Gastroesophageal sphincter (tissue), 4 donors: ENCODE data around the gene OTOG. TPM values are rescaled to one million over a fixed set of nuclear protein-coding genes. Genes with fewer than 3 reads are reported as not detected.

Experiments
- ATAC-seq: fragments of 150-250 bp; one replicate; pipeline ENCODE4 v1.9.1; 2016; ENCODE audit warnings: mild to moderate bottlenecking, moderate library complexity
- H3K27ac ChIP-seq, 4 donors: fragments of 200-600 bp; sonication (generic) in 3 of 4; 1 replicate in 3 of 4; 2 replicates in 1 of 4; pipeline ENCODE4 v1.5.1; 2016 to 2019
- H3K27me3 ChIP-seq: fragments of 200-600 bp; sonication (generic); one replicate; pipeline ENCODE4 v1.5.1; 2019
- H3K36me3 ChIP-seq, 2 donors: fragments of 200-600 bp; sonication (generic); one replicate each; pipeline ENCODE4 v1.5.1; 2019; ENCODE audit warnings: control low read depth in 1 of 2
- H3K4me1 ChIP-seq, 3 donors: fragments of 200-600 bp; sonication (generic); 1 replicate in 2 of 3; 2 replicates in 1 of 3; pipeline ENCODE4 v1.5.1; 2016 to 2019; ENCODE audit warnings: control low read depth in 2 of 3
- H3K4me3 ChIP-seq, 2 donors: fragments of 200-600 bp; sonication (generic); one replicate each; pipeline ENCODE4 v1.5.1; 2019; ENCODE audit warnings: mild to moderate bottlenecking in 1 of 2, moderate library complexity in 1 of 2
- H3K9me3 ChIP-seq, 3 donors: fragments of 200-600 bp; sonication (generic); one replicate each; pipeline ENCODE4 v1.5.1; 2017 to 2019; ENCODE audit warnings: control low read depth in 2 of 3
- CTCF ChIP-seq, 4 experiments: fragments of 200-600 bp in 2 of 4; fragments of 450-650 bp in 2 of 4; sonication (generic) in 1 of 4; IDR thresholded peaks; one replicate each; pipeline ENCODE4 v1.5.1; 2017 to 2019; ENCODE audit warnings: antibody characterized with exemption in 4 of 4, mild to moderate bottlenecking in 2 of 4, moderate library complexity in 2 of 4
- EP300 ChIP-seq: sonication (generic); formaldehyde crosslinking; IDR thresholded peaks from one replicate; pipeline ENCODE4 v1.6.1; 2017; ENCODE audit warnings: antibody characterized with exemption, mild to moderate bottlenecking
- POLR2A ChIP-seq, 2 donors: fragments of 450-650 bp; IDR thresholded peaks; one replicate each; pipeline ENCODE4 v1.6.1; 2017; ENCODE audit warnings: antibody characterized with exemption in 2 of 2, mild to moderate bottlenecking in 2 of 2, moderate library complexity in 1 of 2
- POLR2AphosphoS5 ChIP-seq: sonication (generic); formaldehyde crosslinking; IDR thresholded peaks from one replicate; pipeline ENCODE4 v1.6.1; 2017; ENCODE audit warnings: antibody characterized with exemption
- WGBS, 2 donors: methylation state at CpG; one replicate each; pipeline ENCODE4 v1.1.5; 2018; ENCODE audit warnings: low coverage in 1 of 2; 5-methylcytosine and 5-hydroxymethylcytosine counted together
- total RNA-seq, 4 donors: library from RNA; depleted of rRNA; stranded (reverse); fragments of >200 nt; gene quantifications; one replicate each; pipeline ENCODE4 v1.1.0, GENCODE V29; 2016

Gene OTOG
- total RNA-seq, 4 donors from 2014 or later = not detected

- H3K4me3 ChIP-seq = no peak overlapping the region
- H3K27me3 ChIP-seq = peaks cover 16% of the 10 kb centered on the region
- H3K27ac ChIP-seq = no peak overlapping the region
- no peaks in the 10 kb centered on the region for H3K9me3 ChIP-seq
- 74 to 87% methylated on average over 3 to 9 of the region's 20 CpGs for WGBS, 2 donors
- ATAC-seq = no peak
- TF ChIP-seq POLR2AphosphoS5 (no peak), POLR2A (IDR thresholded peaks at IDR 0.05) (no peak), EP300 (no peak), CTCF (IDR thresholded peaks at IDR 0.05) (no peak)
- no peaks in the 10 kb centered on the region for H3K4me1 ChIP-seq
- H3K36me3 ChIP-seq = no peaks in the 10 kb centered on the region
Observed at GRCh38 chr11:17607591-17608570, 60.8 kb downstream of the OTOG start.

- no peak overlapping the region for H3K27ac ChIP-seq
- WGBS, 2 donors = 80 to 92% methylated on average over 5 to 6 of the region's 6 CpGs
- H3K4me1 ChIP-seq = no peaks in the 10 kb centered on the region
- peaks cover 21% of the 10 kb centered on the region for H3K27me3 ChIP-seq
- no peaks in the 10 kb centered on the region for H3K36me3 ChIP-seq
- TF ChIP-seq CTCF (IDR thresholded peaks at IDR 0.05) = no peak
- ATAC-seq = no peak
- H3K9me3 ChIP-seq = no peaks in the 10 kb centered on the region
- H3K4me3 ChIP-seq = no peak overlapping the region
Observed at GRCh38 chr11:17608821-17609220, 61.8 kb downstream of the OTOG start.

GRCh38 chr11:17609291-17610084 is 62.4 kb downstream of the OTOG start:
- Histone ChIP-seq H3K27ac (no peak overlapping the region), H3K4me1 (no peaks in the 10 kb centered on the region), H3K27me3 (peaks cover 28% of the 10 kb centered on the region), H3K36me3 (no peaks in the 10 kb centered on the region), H3K4me3 (no peak overlapping the region), H3K9me3 (no peaks in the 10 kb centered on the region)
- TF ChIP-seq POLR2A (IDR thresholded peaks at IDR 0.05) (no peak), POLR2AphosphoS5 (no peak)
- ATAC-seq = no peak
- 76% methylated on average over 5 of the region's 12 CpGs; no CpG with 5 or more reads in 1 of the 2 donors for WGBS, 2 donors

GRCh38 chr11:17610085-17610894 is 63.2 kb downstream of the OTOG start:
- H3K27me3 ChIP-seq = peaks cover 29% of the 10 kb centered on the region
- no peaks in the 10 kb centered on the region for H3K36me3 ChIP-seq
- no peak for ATAC-seq
- H3K4me3 ChIP-seq = no peak overlapping the region
- H3K27ac ChIP-seq = no peak overlapping the region
- H3K4me1 ChIP-seq = no peaks in the 10 kb centered on the region
- no peaks in the 10 kb centered on the region for H3K9me3 ChIP-seq
- no peak for TF ChIP-seq EP300
- TF ChIP-seq CTCF (IDR thresholded peaks at IDR 0.05) = no peak
- no peak for TF ChIP-seq POLR2AphosphoS5
- no peak for TF ChIP-seq POLR2A (IDR thresholded peaks at IDR 0.05)
- WGBS, 2 donors = no CpG with 5 or more reads among the region's 17 CpGs

- no peaks in the 10 kb centered on the region for H3K36me3 ChIP-seq
- H3K27me3 ChIP-seq = peaks cover 35% of the 10 kb centered on the region
- H3K4me3 ChIP-seq = no peak overlapping the region
- no peak for ATAC-seq
- H3K27ac ChIP-seq = no peak overlapping the region
- no peak for TF ChIP-seq EP300
- no peak for TF ChIP-seq POLR2A (IDR thresholded peaks at IDR 0.05)
- no peak for TF ChIP-seq CTCF (IDR thresholded peaks at IDR 0.05)
- no peak for TF ChIP-seq POLR2AphosphoS5
- no peaks in the 10 kb centered on the region for H3K9me3 ChIP-seq
- no CpG with 5 or more reads among the region's 12 CpGs for WGBS, 2 donors
- H3K4me1 ChIP-seq = no peaks in the 10 kb centered on the region
Observed at GRCh38 chr11:17611049-17611448, 64.0 kb downstream of the OTOG start.
